ENCODE measurements around the gene TPRX1.

- TF ChIP-seq GLIS3 (CRISPR knock-in tag; IDR thresholded peaks at IDR 0.05) (no peak), ISL1 (CRISPR knock-in tag; IDR thresholded peaks at IDR 0.05) (no peak), ZNF8 (CRISPR knock-in tag; IDR thresholded peaks at IDR 0.05) (no peak), CSDC2 (CRISPR knock-in tag; IDR thresholded peaks at IDR 0.05) (no peak)
Measured at GRCh38 chr19:47754206-47755064, 49.9 kb downstream of the TPRX1 start.

All from SK-N-SH treated with all-trans-retinoic acid at 6 μM for 48 hours (cell line).